OCI-LY7 (cell line): ENCODE results near the gene EXT2. TPM values are rescaled to one million over a fixed set of nuclear protein-coding genes. Genes with fewer than 3 reads are reported as not detected.

ENCODE experiments used
- BruUV-seq: library from RNA; stranded (reverse); fragments of 400-500 nt; replicated peaks from 2 replicates; lab custom pipeline; 2021; lab: Mats Ljungman, UMichigan
- CTCF ChIA-PET: fragments of 300-600 bp; sonication (Branson Sonifier 250); formaldehyde crosslinking; loops from one replicate; lab custom pipeline; 2022; ENCODE audit warnings: antibody characterized with exemption; ENCODE audit not compliant: unreplicated experiment; lab: Charles Lee
- POLR2A ChIA-PET: fragments of 300-600 bp; sonication (Branson Sonifier 250); formaldehyde crosslinking; loops from one replicate; lab custom pipeline; 2022; ENCODE audit warnings: antibody characterized with exemption; lab: Charles Lee
- DNase-seq: peaks from one replicate; pipeline ENCODE4 v3.0.0-alpha.2; 2015; ENCODE audit warnings: low spot score
- H2AFZ ChIP-seq: fragments of 200-600 bp; sonication (generic), shearing (Covaris generic); 2 replicates; pipeline ENCODE4 v1.6.1; 2014; ENCODE audit warnings: mild to moderate bottlenecking, antibody characterized with exemption, low read length, moderate library complexity
- H3K27ac ChIP-seq: fragments of 200-600 bp; sonication (generic); 2 replicates; pipeline ENCODE4 v1.5.1; 2014; ENCODE audit warnings: mixed run types, low read depth, mild to moderate bottlenecking, moderate library complexity, low read length, inconsistent platforms; ENCODE audit not compliant: poor library complexity, severe bottlenecking
- H3K36me3 ChIP-seq: fragments of 200-600 bp; sonication (generic); 2 replicates; pipeline ENCODE4 v1.6.1; 2014; ENCODE audit warnings: mild to moderate bottlenecking, antibody characterized with exemption, low read length, moderate library complexity, mixed read lengths; ENCODE audit not compliant: insufficient read depth
- H3K4me1 ChIP-seq: fragments of 200-600 bp; sonication (generic); 2 replicates; pipeline ENCODE4 v1.5.1; 2014; ENCODE audit warnings: mild to moderate bottlenecking, low read length; ENCODE audit not compliant: insufficient read depth, poor library complexity, severe bottlenecking
- H3K4me2 ChIP-seq: fragments of 200-600 bp; sonication (generic); 2 replicates; pipeline ENCODE4 v1.6.1; 2014; ENCODE audit warnings: mild to moderate bottlenecking, low read length
- H3K4me3 ChIP-seq: fragments of 200-600 bp; sonication (generic); 2 replicates; pipeline ENCODE4 v1.5.1; 2014; ENCODE audit warnings: mild to moderate bottlenecking, low read depth, low read length; ENCODE audit not compliant: poor library complexity, severe bottlenecking
- H3K79me2 ChIP-seq: fragments of 200-600 bp; sonication (generic); 2 replicates; pipeline ENCODE4 v1.6.1; 2016; ENCODE audit warnings: low read depth, mild to moderate bottlenecking, low read length, moderate library complexity, mixed read lengths; ENCODE audit not compliant: insufficient read depth
- H3K9me2 ChIP-seq: fragments of 200-600 bp; sonication (generic); 2 replicates; pipeline ENCODE4 v1.6.1; 2016; ENCODE audit warnings: mild to moderate bottlenecking, low read length, mixed read lengths; ENCODE audit not compliant: insufficient read depth
- H3K9me3 ChIP-seq: fragments of 200-600 bp; sonication (generic); 2 replicates; pipeline ENCODE4 v1.6.1; 2014; ENCODE audit warnings: mild to moderate bottlenecking, mixed run types, low read length, mixed read lengths
- H4K20me1 ChIP-seq: fragments of 200-600 bp; sonication (generic); 2 replicates; pipeline ENCODE4 v1.6.1; 2014; ENCODE audit warnings: mild to moderate bottlenecking, antibody characterized with exemption, low read length, moderate library complexity, mixed read lengths; ENCODE audit not compliant: insufficient read depth
- EZH2phosphoT487 ChIP-seq: fragments of 200-600 bp; sonication (generic); IDR thresholded peaks from 2 replicates; pipeline ENCODE4 v1.6.1; 2018; ENCODE audit warnings: low read depth, borderline replicate concordance, mild to moderate bottlenecking, mixed run types, antibody characterized with exemption, low read length, moderate library complexity, mixed read lengths
- intact Hi-C: fragments of 100-400 bp; cut with micrococcal nuclease; formaldehyde crosslinking; loops from one replicate; pipeline ENCODE4 v1.10.0; 2022; ENCODE audit not compliant: unreplicated experiment
- total RNA-seq, 2 experiments: library from RNA; depleted of rRNA in 1 of 2; stranded (reverse); fragments of >200 nt in 1 of 2; shearing (Covaris generic) in 1 of 2; gene quantifications; 2 replicates each; pipeline ENCODE4 v1.2.3, GENCODE V29; 2014 to 2022
- TF ChIP-seq, protein P1 (sequence below): fragments of 200-600 bp; sonication (generic); conservative IDR thresholded peaks from 2 replicates; pipeline ENCODE4 v1.5.1; 2014; ENCODE audit warnings: mild to moderate bottlenecking, antibody characterized with exemption, low read length, moderate library complexity, mixed read lengths

EXT2 gene
- total RNA-seq, 2 experiments from 2014 or later: 22.3 to 31.8 TPM

DNA sequence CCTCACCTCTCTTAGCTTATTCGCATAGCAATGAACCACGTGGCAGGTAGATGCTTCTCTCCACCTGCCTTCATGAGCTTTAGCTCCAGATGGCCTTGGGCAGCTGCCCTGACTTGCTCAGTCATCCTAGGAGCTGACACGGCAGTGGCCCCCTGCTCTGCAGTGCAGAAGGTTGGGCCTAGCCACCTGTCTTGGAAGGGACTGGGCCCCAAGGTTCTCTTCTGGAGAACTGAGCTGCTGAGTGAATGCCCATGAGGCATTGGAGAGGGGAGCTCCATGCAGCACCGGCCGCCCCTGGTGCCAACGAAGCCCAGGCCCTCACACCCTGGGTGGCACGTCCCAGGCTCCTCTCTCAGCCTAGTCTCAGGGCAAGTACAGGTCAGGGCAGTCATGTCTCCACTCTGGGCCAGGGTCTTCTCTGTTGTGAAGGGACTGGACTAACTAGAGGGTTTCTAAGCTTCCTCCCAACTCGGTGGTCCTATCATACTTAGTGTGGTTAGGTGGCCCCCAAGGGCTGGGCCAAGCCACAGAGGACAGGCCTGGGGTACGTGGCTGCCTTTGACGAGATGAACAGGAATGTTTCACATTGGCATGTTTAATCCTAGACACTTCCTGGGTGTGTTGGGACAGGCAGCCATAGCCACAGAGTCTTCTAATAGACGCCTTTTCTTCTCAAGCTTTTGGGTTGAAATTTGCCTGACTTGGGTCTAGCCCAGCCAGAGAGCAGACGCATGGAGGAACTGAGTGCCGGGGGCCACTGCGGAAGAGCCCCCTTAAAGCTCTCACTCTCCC, 166.5 kb downstream of the EXT2 start:
- Histone ChIP-seq H3K9me3 (no peaks in the 10 kb centered on the region), H3K27ac (no peak overlapping the region), H4K20me1 (no peaks in the 10 kb centered on the region), H3K4me1 (no peaks in the 10 kb centered on the region), H3K36me3 (no peaks in the 10 kb centered on the region), H3K79me2 (no peaks in the 10 kb centered on the region), H2AFZ (no peak overlapping the region), H3K9me2 (no peaks in the 10 kb centered on the region), H3K4me2 (no peak overlapping the region), H3K4me3 (no peak overlapping the region)
- ChIA-PET CTCF (no interaction called here), POLR2A (interaction anchor here (0.6 kb wide), 1 partner anchor 262 kb away, joined by 3 read pairs; no protein-coding TSS in a partner anchor)
- no peak for DNase-seq
- BruUV-seq: no TSS peak
- TF ChIP-seq, protein P1, sequence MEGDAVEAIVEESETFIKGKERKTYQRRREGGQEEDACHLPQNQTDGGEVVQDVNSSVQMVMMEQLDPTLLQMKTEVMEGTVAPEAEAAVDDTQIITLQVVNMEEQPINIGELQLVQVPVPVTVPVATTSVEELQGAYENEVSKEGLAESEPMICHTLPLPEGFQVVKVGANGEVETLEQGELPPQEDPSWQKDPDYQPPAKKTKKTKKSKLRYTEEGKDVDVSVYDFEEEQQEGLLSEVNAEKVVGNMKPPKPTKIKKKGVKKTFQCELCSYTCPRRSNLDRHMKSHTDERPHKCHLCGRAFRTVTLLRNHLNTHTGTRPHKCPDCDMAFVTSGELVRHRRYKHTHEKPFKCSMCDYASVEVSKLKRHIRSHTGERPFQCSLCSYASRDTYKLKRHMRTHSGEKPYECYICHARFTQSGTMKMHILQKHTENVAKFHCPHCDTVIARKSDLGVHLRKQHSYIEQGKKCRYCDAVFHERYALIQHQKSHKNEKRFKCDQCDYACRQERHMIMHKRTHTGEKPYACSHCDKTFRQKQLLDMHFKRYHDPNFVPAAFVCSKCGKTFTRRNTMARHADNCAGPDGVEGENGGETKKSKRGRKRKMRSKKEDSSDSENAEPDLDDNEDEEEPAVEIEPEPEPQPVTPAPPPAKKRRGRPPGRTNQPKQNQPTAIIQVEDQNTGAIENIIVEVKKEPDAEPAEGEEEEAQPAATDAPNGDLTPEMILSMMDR: no peak
- no peak for TF ChIP-seq EZH2phosphoT487
- intact Hi-C loops: no loop called here

DNA sequence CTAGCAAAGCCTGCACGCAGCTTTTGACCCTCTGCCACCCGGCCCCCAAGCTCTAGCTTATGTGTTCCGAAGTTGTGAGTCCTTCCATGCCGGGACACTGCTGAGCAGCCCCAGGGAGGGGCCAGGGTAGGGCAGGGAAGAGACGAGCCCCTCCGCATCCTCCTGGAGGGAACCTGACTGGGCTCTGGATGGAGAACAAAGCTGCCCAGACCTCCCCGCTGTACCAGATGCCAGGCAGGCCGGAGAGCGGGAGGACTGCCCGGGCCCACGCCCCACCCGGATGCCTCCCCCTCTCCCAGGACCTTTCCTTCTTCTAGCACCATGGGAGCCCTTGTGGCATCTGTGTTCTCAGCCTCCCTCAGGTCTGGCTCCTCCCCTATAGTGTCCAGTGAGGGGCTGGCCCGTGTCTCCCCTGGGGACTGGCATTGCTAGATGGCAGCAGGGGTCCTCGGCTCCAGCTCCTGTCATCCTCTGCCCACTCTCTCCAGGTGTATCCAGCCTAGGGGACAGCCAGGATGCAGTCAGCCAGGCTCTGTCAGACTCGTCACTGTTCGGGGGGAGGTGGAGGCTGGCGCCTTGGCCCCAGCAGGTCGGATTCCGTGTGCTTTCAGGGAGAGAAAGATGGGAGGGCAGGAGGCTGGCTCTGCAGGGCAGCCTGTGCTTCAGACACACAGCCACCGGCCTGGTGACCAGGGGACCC, 168.4 kb downstream of the EXT2 start:
- H3K9me3 ChIP-seq: no peaks in the 10 kb centered on the region
- no peak overlapping the region for H2AFZ ChIP-seq
- no peaks in the 10 kb centered on the region for H4K20me1 ChIP-seq
- H3K27ac ChIP-seq: no peak overlapping the region
- POLR2A ChIA-PET: no interaction called here
- no peaks in the 10 kb centered on the region for H3K9me2 ChIP-seq
- DNase-seq: no peak
- H3K79me2 ChIP-seq: no peaks in the 10 kb centered on the region
- intact Hi-C loops: no loop called here
- no peak overlapping the region for H3K4me2 ChIP-seq
- no TSS peak for BruUV-seq
- CTCF ChIA-PET: no interaction called here
- H3K4me1 ChIP-seq: no peaks in the 10 kb centered on the region
- no peak for TF ChIP-seq EZH2phosphoT487
- TF ChIP-seq, protein P1: no peak
- H3K4me3 ChIP-seq: no peak overlapping the region
- H3K36me3 ChIP-seq: no peaks in the 10 kb centered on the region

DNA sequence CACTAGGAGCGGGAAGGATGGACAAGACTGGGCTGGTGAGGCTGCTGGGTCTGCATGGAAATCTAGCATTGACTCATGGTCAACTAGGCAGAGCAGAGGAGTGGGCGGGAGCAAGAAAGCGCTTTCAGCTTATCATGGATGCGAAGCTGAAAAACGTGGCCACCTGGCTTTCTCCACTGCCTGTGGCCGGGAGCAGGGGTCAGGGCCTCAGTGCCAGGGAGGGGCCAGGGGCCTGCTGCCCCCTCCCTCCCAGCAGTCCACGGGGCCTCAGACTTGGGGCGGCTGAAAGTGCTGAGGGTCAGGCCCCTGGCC, 168.9 kb downstream of the EXT2 start:
- Histone ChIP-seq H4K20me1 (no peaks in the 10 kb centered on the region), H3K27ac (no peak overlapping the region), H3K79me2 (no peaks in the 10 kb centered on the region), H3K4me2 (no peak overlapping the region), H3K9me2 (no peaks in the 10 kb centered on the region), H3K9me3 (no peaks in the 10 kb centered on the region), H3K4me3 (no peak overlapping the region), H2AFZ (no peak overlapping the region), H3K4me1 (no peaks in the 10 kb centered on the region), H3K36me3 (no peaks in the 10 kb centered on the region)
- DNase-seq: no peak
- POLR2A ChIA-PET: no interaction called here
- intact Hi-C loops: no loop called here
- CTCF ChIA-PET: no interaction called here
- BruUV-seq: no TSS peak
- TF ChIP-seq, protein P1: no peak
